ENCODE data around the gene RBP5.

Gene RBP5

DNA sequence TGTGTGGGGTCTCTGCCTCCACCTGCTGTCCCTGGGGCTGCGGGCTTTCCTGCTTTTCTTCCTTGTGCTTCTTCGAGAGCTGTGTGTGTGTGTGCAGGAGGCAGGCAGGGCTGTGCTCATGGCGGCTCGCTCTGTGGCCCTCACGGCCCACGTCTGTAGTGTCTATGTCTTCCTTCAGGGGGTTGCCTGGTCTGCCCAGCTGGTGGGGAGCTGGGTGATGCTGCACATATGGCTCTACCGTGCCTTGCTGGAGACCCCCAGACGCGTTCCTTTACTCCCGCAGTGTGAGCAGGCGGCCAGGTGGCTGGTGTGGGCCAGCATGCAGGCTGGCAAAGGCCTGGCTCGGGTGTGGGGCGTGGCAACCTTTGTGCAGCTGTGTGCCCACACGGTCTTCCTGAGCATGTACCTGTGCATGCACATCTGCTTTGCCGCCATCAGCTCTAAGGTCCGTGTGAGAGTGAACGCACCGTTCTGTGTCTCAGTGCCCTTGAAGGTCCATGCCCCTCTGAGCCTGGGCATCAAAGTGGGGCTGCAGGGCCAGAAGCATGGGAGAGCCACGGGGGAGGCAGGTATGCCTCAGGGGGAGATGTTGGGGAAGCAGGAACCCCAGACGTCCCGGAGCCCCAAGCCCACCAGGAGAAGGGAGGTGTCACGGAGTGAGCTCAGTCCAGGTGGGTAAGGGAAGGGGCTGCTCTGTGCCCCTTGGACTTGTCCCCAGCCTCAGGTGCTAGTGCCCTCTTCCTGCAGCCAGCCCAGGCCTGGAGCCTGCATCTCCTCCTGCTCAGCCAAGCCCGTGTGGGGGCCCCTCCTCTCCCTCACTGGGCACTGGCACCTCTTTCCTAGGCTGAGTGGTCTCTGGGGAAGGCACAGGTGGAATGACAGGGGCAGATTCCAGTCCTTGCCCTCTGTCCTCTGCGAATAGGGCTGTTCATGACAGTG is 27.8 kb upstream of the RBP5 start:
- Histone ChIP-seq H3K4me2 (ENCODE audit: low read length, poor library complexity, severe bottlenecking) (no peak overlapping the region), H2BK120ac (ENCODE audit: low read depth, low read length) (no peak overlapping the region), H3K4me1 (ENCODE audit: control insufficient read depth, insufficient read depth, low read depth, low read length) (peaks cover 5% of the 10 kb centered on the region), H3K9me3 (ENCODE audit: control insufficient read depth, low read length) (no peaks in the 10 kb centered on the region), H3K4me3 (ENCODE audit: insufficient read depth in 1 of 2, low read depth in 1 of 2, low read length in 2 of 2) (no peak overlapping the region), H3K4ac (ENCODE audit: low read depth in 1 of 2, low read length in 2 of 2) (no peak overlapping the region), H3K14ac (ENCODE audit: low read length in 2 of 2) (no peak overlapping the region), H3K36me3 (ENCODE audit: control insufficient read depth in 1 of 2, insufficient read depth in 2 of 2, low read depth in 1 of 2, low read length in 2 of 2) (peaks cover 28 to 49% of the 10 kb centered on the region in 2 experiments), H2BK12ac (ENCODE audit: low read length in 2 of 2) (no peak overlapping the region), H2BK15ac (ENCODE audit: low read depth, poor library complexity, severe bottlenecking) (no peak overlapping the region), H4K8ac (ENCODE audit: low read length) (no peak overlapping the region), H3K18ac (ENCODE audit: low read depth in 1 of 2, low read length in 2 of 2) (no peak overlapping the region), H4K91ac (ENCODE audit: low read length) (peak overlapping the region; percentile 44), H2AFZ (ENCODE audit: low read depth, low read length) (no peak overlapping the region), H3K27me3 (ENCODE audit: control insufficient read depth in 1 of 2, insufficient read depth in 1 of 2, low read length in 2 of 2) (peaks cover 6 to 7% of the 10 kb centered on the region in 2 experiments), H3K27ac (ENCODE audit: low read length, poor library complexity, severe bottlenecking) (no peak overlapping the region), H3K9ac (ENCODE audit: low read length) (no peak overlapping the region), H3K79me1 (replicated peaks; ENCODE audit: low read length, poor library complexity, severe bottlenecking) (no peaks in the 10 kb centered on the region), H3K23ac (ENCODE audit: low read length in 2 of 2) (no peak overlapping the region), H2BK5ac (ENCODE audit: low read depth, low read length, poor library complexity, severe bottlenecking) (no peak overlapping the region), H2AK5ac (ENCODE audit: low read length, severe bottlenecking) (no peak overlapping the region)
- DNase-seq = no peak
- WGBS = 89% methylated on average over 23 of the region's 24 CpGs

DNA sequence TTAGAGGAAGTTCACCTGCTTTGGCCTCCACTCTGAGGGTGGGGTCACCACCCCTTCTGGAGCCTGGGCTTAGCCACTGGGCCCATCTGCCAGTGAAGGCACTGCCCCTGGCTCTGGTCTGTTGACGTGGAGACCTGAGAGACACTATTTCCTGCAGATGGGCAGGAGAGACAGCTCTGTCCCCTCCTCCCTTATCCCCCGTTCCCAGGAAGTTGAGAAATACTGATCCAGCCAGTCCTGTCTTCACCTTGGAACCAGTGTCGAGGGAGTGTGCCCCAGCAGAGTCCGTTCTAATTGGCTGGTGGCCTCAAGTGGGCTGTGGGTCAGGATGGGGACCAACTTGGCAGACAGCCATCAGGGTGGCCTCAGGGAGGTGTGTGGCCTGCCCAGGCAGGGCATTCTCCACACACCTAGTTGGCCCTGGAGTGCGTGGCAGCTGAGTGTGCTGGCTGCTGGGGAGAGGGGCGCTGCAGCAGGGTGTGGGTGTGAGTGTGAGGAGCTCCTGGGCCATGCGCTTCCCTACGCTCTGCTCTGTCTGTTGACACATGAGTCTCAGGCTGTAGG is 26.9 kb upstream of the RBP5 start:
- 84% methylated on average over 8 of the region's 8 CpGs for WGBS
- H3K4me3 ChIP-seq (ENCODE audit: insufficient read depth in 1 of 2, low read depth in 1 of 2, low read length in 2 of 2) = no peak overlapping the region
- no peak overlapping the region for H4K8ac ChIP-seq (ENCODE audit: low read length)

DNA sequence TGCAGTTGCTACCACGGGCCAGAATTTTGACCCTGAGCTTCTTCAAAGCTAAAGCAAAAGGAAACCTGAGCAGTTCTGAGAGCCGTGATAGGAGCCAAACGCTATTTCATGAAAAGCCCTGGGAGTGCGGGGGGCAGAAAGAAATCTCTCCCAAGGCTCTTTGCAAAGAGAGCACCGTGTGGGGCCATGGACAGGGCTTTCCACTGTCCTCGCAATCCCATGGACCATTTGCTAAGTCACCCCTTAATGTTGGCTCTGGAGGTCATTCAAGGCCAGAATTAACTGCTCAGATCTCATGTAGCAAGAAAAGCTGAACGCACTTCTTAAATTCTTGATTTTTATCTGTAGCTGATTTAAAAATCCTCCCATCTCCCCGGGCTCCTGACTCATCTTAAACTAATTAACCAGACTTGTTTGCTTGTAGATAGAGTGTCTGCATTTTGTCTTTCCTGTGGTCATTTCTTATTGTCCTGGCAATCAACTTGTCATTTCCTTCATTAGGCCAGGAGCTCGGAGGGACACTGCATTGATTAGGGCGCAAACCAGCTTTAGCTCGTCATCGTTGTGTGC is 26.3 kb upstream of the RBP5 start:
- Histone ChIP-seq H2BK120ac (ENCODE audit: low read depth, low read length) (no peak overlapping the region), H2BK5ac (ENCODE audit: low read depth, low read length, poor library complexity, severe bottlenecking) (no peak overlapping the region), H3K4me2 (ENCODE audit: low read length, poor library complexity, severe bottlenecking) (no peak overlapping the region), H2AFZ (ENCODE audit: low read depth, low read length) (no peak overlapping the region), H4K8ac (ENCODE audit: low read length) (no peak overlapping the region), H3K27ac (ENCODE audit: low read length, poor library complexity, severe bottlenecking) (no peak overlapping the region), H3K14ac (ENCODE audit: low read length in 2 of 2) (no peak overlapping the region), H4K91ac (ENCODE audit: low read length) (no peak overlapping the region), H3K4me3 (ENCODE audit: insufficient read depth in 1 of 2, low read depth in 1 of 2, low read length in 2 of 2) (no peak overlapping the region), H3K23ac (ENCODE audit: low read length in 2 of 2) (no peak overlapping the region), H3K27me3 (ENCODE audit: control insufficient read depth in 1 of 2, insufficient read depth in 1 of 2, low read length in 2 of 2) (no peaks in the 10 kb centered on the region), H3K79me1 (replicated peaks; ENCODE audit: low read length, poor library complexity, severe bottlenecking) (no peaks in the 10 kb centered on the region), H3K18ac (ENCODE audit: low read depth in 1 of 2, low read length in 2 of 2) (no peak overlapping the region), H3K9ac (ENCODE audit: low read length) (no peak overlapping the region), H2AK5ac (ENCODE audit: low read length, severe bottlenecking) (no peak overlapping the region), H3K9me3 (ENCODE audit: control insufficient read depth, low read length) (no peaks in the 10 kb centered on the region), H3K4me1 (ENCODE audit: control insufficient read depth, insufficient read depth, low read depth, low read length) (peaks cover 5% of the 10 kb centered on the region), H3K36me3 (ENCODE audit: control insufficient read depth in 1 of 2, insufficient read depth in 2 of 2, low read depth in 1 of 2, low read length in 2 of 2) (peaks cover 43 to 60% of the 10 kb centered on the region in 2 experiments), H3K4ac (ENCODE audit: low read depth in 1 of 2, low read length in 2 of 2) (no peak overlapping the region), H2BK15ac (ENCODE audit: low read depth, poor library complexity, severe bottlenecking) (no peak overlapping the region), H2BK12ac (ENCODE audit: low read length in 2 of 2) (no peak overlapping the region)
- 83% methylated on average over 12 of the region's 12 CpGs for WGBS
- no peak for DNase-seq

More for the DNA sequence above, 26.9 kb upstream of the RBP5 start:
- Histone ChIP-seq H2BK5ac (ENCODE audit: low read depth, low read length, poor library complexity, severe bottlenecking) (no peak overlapping the region), H3K79me1 (replicated peaks; ENCODE audit: low read length, poor library complexity, severe bottlenecking) (no peaks in the 10 kb centered on the region), H3K9me3 (ENCODE audit: control insufficient read depth, low read length) (no peaks in the 10 kb centered on the region), H2BK120ac (ENCODE audit: low read depth, low read length) (no peak overlapping the region), H2BK12ac (ENCODE audit: low read length in 2 of 2) (no peak overlapping the region), H3K36me3 (ENCODE audit: control insufficient read depth in 1 of 2, insufficient read depth in 2 of 2, low read depth in 1 of 2, low read length in 2 of 2) (peaks cover 38 to 55% of the 10 kb centered on the region in 2 experiments), H3K4ac (ENCODE audit: low read depth in 1 of 2, low read length in 2 of 2) (no peak overlapping the region), H3K4me2 (ENCODE audit: low read length, poor library complexity, severe bottlenecking) (no peak overlapping the region), H2BK15ac (ENCODE audit: low read depth, poor library complexity, severe bottlenecking) (no peak overlapping the region), H3K4me1 (ENCODE audit: control insufficient read depth, insufficient read depth, low read depth, low read length) (peaks cover 5% of the 10 kb centered on the region), H4K91ac (ENCODE audit: low read length) (peak overlapping the region; percentile 41), H2AK5ac (ENCODE audit: low read length, severe bottlenecking) (no peak overlapping the region), H3K18ac (ENCODE audit: low read depth in 1 of 2, low read length in 2 of 2) (no peak overlapping the region), H3K27me3 (ENCODE audit: control insufficient read depth in 1 of 2, insufficient read depth in 1 of 2, low read length in 2 of 2) (peaks cover 0 to 2% of the 10 kb centered on the region in 2 experiments), H3K9ac (ENCODE audit: low read length) (no peak overlapping the region), H2AFZ (ENCODE audit: low read depth, low read length) (no peak overlapping the region), H3K23ac (ENCODE audit: low read length in 2 of 2) (no peak overlapping the region), H3K14ac (ENCODE audit: low read length in 2 of 2) (no peak overlapping the region), H3K27ac (ENCODE audit: low read length, poor library complexity, severe bottlenecking) (no peak overlapping the region)
- no peak for DNase-seq

DNA sequence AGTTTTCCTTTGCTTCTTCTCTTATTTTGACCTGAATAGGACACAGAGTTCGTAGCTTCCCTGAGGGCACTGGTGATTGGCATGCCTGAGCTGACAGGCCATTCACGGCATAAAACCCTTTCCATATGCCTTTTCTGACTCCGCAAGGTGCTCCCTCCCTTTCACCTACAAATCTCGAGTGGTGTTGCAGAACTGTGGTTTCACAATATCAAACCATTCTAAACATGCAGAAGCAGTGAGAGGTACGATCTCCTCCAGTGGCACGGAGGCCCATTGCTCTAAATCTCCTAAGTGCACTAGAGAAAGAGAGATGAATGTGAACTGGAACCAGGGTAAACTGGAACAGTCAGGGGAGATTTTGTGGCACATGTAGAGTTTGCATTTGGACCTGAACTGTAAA is 25.4 kb upstream of the RBP5 start:
- Histone ChIP-seq H3K4me2 (ENCODE audit: low read length, poor library complexity, severe bottlenecking) (no peak overlapping the region), H3K18ac (ENCODE audit: low read depth in 1 of 2, low read length in 2 of 2) (no peak overlapping the region), H3K4me3 (ENCODE audit: insufficient read depth in 1 of 2, low read depth in 1 of 2, low read length in 2 of 2) (no peak overlapping the region), H2AFZ (ENCODE audit: low read depth, low read length) (no peak overlapping the region), H2AK5ac (ENCODE audit: low read length, severe bottlenecking) (no peak overlapping the region), H3K9ac (ENCODE audit: low read length) (no peak overlapping the region), H3K4me1 (ENCODE audit: control insufficient read depth, insufficient read depth, low read depth, low read length) (peaks cover 3% of the 10 kb centered on the region), H2BK15ac (ENCODE audit: low read depth, poor library complexity, severe bottlenecking) (no peak overlapping the region), H3K14ac (ENCODE audit: low read length in 2 of 2) (no peak overlapping the region), H2BK120ac (ENCODE audit: low read depth, low read length) (no peak overlapping the region), H2BK5ac (ENCODE audit: low read depth, low read length, poor library complexity, severe bottlenecking) (no peak overlapping the region), H4K91ac (ENCODE audit: low read length) (no peak overlapping the region), H3K27ac (ENCODE audit: low read length, poor library complexity, severe bottlenecking) (no peak overlapping the region), H2BK12ac (ENCODE audit: low read length in 2 of 2) (no peak overlapping the region), H4K8ac (ENCODE audit: low read length) (no peak overlapping the region), H3K27me3 (ENCODE audit: control insufficient read depth in 1 of 2, insufficient read depth in 1 of 2, low read length in 2 of 2) (no peaks in the 10 kb centered on the region), H3K23ac (ENCODE audit: low read length in 2 of 2) (no peak overlapping the region), H3K9me3 (ENCODE audit: control insufficient read depth, low read length) (no peaks in the 10 kb centered on the region), H3K36me3 (ENCODE audit: control insufficient read depth in 1 of 2, insufficient read depth in 2 of 2, low read depth in 1 of 2, low read length in 2 of 2) (peaks cover 53 to 65% of the 10 kb centered on the region in 2 experiments), H3K4ac (ENCODE audit: low read depth in 1 of 2, low read length in 2 of 2) (no peak overlapping the region), H3K79me1 (replicated peaks; ENCODE audit: low read length, poor library complexity, severe bottlenecking) (no peaks in the 10 kb centered on the region)
- DNase-seq = no peak
- 88% methylated on average over 6 of the region's 6 CpGs for WGBS

Data from mesenchymal stem cell (in vitro differentiated cells and primary cell).